CD4-positive, CD25-positive, alpha-beta regulatory T cell (primary cell): ENCODE results near the gene SHOX. TPM values are rescaled to one million over a fixed set of nuclear protein-coding genes. Genes with fewer than 3 reads are reported as not detected.

Experiments used
- ATAC-seq, 2 donors: fragments of 150-1000 bp; cut with Tn5 transposase; one replicate each; pipeline ENCODE4 v1.10.0; 2021; ENCODE audit warnings: low read depth in 2 of 2, moderate number of reproducible peaks in 2 of 2, moderate library complexity in 1 of 2
- DNase-seq, 3 donors: peaks; one replicate each; pipeline versions ENCODE4 v3.0.0 to v3.0.0-alpha.2; 2012 to 2022; ENCODE audit warnings: mixed read lengths in 1 of 3
- H3K27ac ChIP-seq: one replicate; pipeline ENCODE4 v1.7.0; 2013; ENCODE audit warnings: mild to moderate bottlenecking, low read length; ENCODE audit not compliant: insufficient read depth, poor library complexity, severe bottlenecking
- H3K27me3 ChIP-seq: one replicate; pipeline ENCODE4 v1.7.0; 2013; ENCODE audit warnings: low read length; ENCODE audit not compliant: control insufficient read depth, insufficient read depth
- H3K36me3 ChIP-seq: one replicate; pipeline ENCODE4 v1.7.0; 2013; ENCODE audit warnings: mild to moderate bottlenecking, low read length, moderate library complexity; ENCODE audit not compliant: control insufficient read depth, insufficient read depth
- H3K4me1 ChIP-seq: 2 replicates; pipeline ENCODE4 v1.7.0; 2013; ENCODE audit warnings: mild to moderate bottlenecking, low read length; ENCODE audit not compliant: insufficient read depth, control insufficient read depth, poor library complexity, severe bottlenecking
- H3K4me3 ChIP-seq: one replicate; pipeline ENCODE4 v1.7.0; 2013; ENCODE audit warnings: low read depth, mild to moderate bottlenecking, low read length, moderate library complexity
- H3K9me3 ChIP-seq, 2 experiments: 1 replicate in 1 of 2; 2 replicates in 1 of 2; pipeline ENCODE4 v1.7.0; 2013; ENCODE audit warnings: low read length in 2 of 2, mild to moderate bottlenecking in 1 of 2, moderate library complexity in 1 of 2; ENCODE audit not compliant: control insufficient read depth in 2 of 2
- H3K27ac Mint-ChIP-seq, 3 donors: one replicate each; pipeline ENCODE4 v1.8.0; 2020 to 2022; ENCODE audit warnings: mild to moderate bottlenecking in 3 of 3, mixed read lengths in 3 of 3, moderate library complexity in 2 of 3
- H3K27me3 Mint-ChIP-seq: one replicate; pipeline ENCODE4 v1.8.0; 2022; ENCODE audit warnings: mild to moderate bottlenecking, mixed read lengths
- H3K36me3 Mint-ChIP-seq: one replicate; pipeline ENCODE4 v1.8.0; 2020; ENCODE audit warnings: mixed read lengths
- H3K4me1 Mint-ChIP-seq, 4 donors: one replicate each; pipeline ENCODE4 v1.8.0; 2020 to 2022; ENCODE audit warnings: mixed read lengths in 4 of 4, mild to moderate bottlenecking in 1 of 4
- H3K4me3 Mint-ChIP-seq, 4 donors: one replicate each; pipeline ENCODE4 v1.8.0; 2020 to 2022; ENCODE audit warnings: mild to moderate bottlenecking in 4 of 4, mixed read lengths in 4 of 4, moderate library complexity in 3 of 4
- H3K9me3 Mint-ChIP-seq, 7 donors: one replicate each; pipeline ENCODE4 v1.8.0; 2020 to 2022; ENCODE audit warnings: mixed read lengths in 7 of 7, mild to moderate bottlenecking in 3 of 7, moderate library complexity in 2 of 7
- polyA plus RNA-seq, 4 donors: library from polyadenylated mRNA; unstranded; fragments of 300-500 nt; fragmentation: Illumina TruSeq; gene quantifications; one replicate each; pipeline ENCODE4 v1.2.3, GENCODE V29; 2021
- total RNA-seq: library from RNA; stranded (reverse); gene quantifications from one replicate; pipeline ENCODE4 v1.2.3, GENCODE V29; 2022

SHOX gene
- total and polyA plus RNA-seq, 5 donors from 2014 or later = not detected

GRCh38 chrX:635428-636090 is 5.0 kb downstream of the SHOX start:
- no peak overlapping the region for H3K4me3 ChIP-seq
- peaks cover 0 to 10% (median 4%) of the 10 kb centered on the region in 4 donors for H3K4me1 Mint-ChIP-seq
- no peaks in the 10 kb centered on the region for H3K36me3 ChIP-seq
- no peak overlapping the region for H3K27ac Mint-ChIP-seq
- peaks cover 0 to 4% (median 0%) of the 10 kb centered on the region in 7 donors for H3K9me3 Mint-ChIP-seq
- H3K9me3 ChIP-seq = no peaks in the 10 kb centered on the region
- no peak for ATAC-seq
- no peak overlapping the region for H3K27ac ChIP-seq
- H3K27me3 Mint-ChIP-seq = peaks cover 59% of the 10 kb centered on the region
- no peaks in the 10 kb centered on the region for H3K36me3 Mint-ChIP-seq
- H3K27me3 ChIP-seq = peaks cover 7% of the 10 kb centered on the region
- H3K4me1 ChIP-seq = no peaks in the 10 kb centered on the region
- H3K4me3 Mint-ChIP-seq = no peak overlapping the region
- DNase-seq = no peak

DNA sequence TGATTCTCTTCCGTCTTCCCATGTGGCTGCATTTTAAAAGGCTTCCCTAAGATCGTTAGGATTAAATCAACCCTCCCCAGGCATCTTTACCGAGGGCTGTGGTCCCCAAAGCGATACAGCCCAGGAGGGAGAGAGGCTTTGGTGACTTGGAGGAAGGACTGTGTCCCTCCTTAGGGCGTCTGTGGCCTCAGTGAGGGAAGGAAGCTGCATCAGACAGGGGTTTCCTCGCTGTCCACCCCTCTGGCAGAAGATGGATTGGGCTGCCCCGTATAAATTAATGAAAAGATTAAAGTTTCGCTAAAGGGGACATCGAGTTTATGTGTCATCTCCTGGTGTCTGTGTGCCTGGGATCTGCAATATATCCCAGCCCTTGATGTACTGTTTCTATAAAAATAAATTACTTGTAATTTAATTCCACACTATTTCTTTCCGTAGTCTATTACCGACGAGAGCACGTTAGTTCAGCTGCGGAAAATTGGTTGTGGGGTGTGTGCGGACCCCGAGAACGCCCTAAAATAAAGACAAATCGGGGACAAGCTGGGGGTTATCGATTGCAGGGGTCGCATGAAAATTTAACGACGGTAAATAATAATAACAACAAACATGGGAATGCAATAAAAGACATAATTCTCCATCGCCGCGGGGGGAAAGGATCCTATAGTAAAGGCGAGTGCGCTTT is 6.5 kb downstream of the SHOX start:
- H3K27ac Mint-ChIP-seq = no peak overlapping the region
- Histone ChIP-seq H3K27me3 (peaks cover 7% of the 10 kb centered on the region), H3K27ac (no peak overlapping the region), H3K4me1 (no peaks in the 10 kb centered on the region), H3K36me3 (no peaks in the 10 kb centered on the region), H3K9me3 (no peaks in the 10 kb centered on the region), H3K4me3 (no peak overlapping the region)
- H3K4me3 Mint-ChIP-seq = no peak overlapping the region
- peaks cover 0 to 10% (median 4%) of the 10 kb centered on the region in 4 donors for H3K4me1 Mint-ChIP-seq
- H3K9me3 Mint-ChIP-seq = peaks cover 0 to 3% (median 0%) of the 10 kb centered on the region in 7 donors
- ATAC-seq (no peak), DNase-seq (no peak)
- peaks cover 52% of the 10 kb centered on the region for H3K27me3 Mint-ChIP-seq
- no peaks in the 10 kb centered on the region for H3K36me3 Mint-ChIP-seq

DNA sequence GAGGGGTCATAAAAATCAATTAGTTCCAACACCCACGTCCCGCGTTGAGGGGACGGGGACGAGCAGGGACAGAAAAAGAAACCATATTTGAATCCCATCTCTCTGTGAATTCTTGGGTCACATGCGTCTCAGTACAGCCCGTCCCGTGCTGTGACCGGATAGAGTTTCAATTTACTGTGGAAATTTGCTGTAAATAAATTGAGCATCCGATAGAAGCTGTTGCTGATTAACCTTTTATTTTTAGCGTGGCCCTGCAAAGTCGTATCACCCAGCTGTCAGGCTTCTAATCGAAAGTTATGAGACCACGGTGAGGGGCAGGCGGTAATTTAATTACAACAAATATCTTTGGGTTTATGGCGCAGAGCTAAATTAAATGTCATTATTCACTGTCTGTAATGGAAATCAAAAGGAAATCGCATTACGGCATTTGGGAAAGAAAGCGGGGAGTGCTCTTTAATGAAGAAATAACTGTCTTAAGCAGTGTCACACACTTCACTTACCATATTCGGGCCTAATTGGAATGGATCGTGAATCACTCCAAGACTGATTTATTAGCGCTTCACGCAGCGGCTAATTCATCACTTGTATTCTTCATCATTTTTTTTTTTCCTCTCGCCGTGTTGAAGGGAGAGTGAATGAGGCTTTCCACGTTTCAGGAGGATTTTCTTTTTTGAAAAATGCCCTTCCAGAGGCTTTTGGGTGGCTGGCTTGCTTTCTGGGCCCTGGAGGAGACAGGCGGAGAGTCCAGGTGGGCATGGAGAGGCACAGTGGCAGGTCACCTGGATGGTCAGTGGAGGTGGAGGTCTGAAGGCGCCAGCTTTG is 7.3 kb downstream of the SHOX start:
- Mint-ChIP-seq H3K9me3 (peaks cover 0 to 3% (median 0%) of the 10 kb centered on the region in 7 donors), H3K27me3 (peaks cover 48% of the 10 kb centered on the region), H3K27ac (no peak overlapping the region), H3K4me1 (peaks cover 0 to 10% (median 4%) of the 10 kb centered on the region in 4 donors), H3K36me3 (no peaks in the 10 kb centered on the region), H3K4me3 (no peak overlapping the region)
- H3K4me3 ChIP-seq = no peak overlapping the region
- no peak for ATAC-seq
- no peaks in the 10 kb centered on the region for H3K9me3 ChIP-seq
- no peak overlapping the region for H3K27ac ChIP-seq
- H3K4me1 ChIP-seq = no peaks in the 10 kb centered on the region
- peaks cover 7% of the 10 kb centered on the region for H3K27me3 ChIP-seq
- DNase-seq = no peak
- H3K36me3 ChIP-seq = no peaks in the 10 kb centered on the region

GRCh38 chrX:638482-639131 is 8.0 kb downstream of the SHOX start:
- Mint-ChIP-seq H3K4me1 (peaks cover 0 to 10% (median 4%) of the 10 kb centered on the region in 4 donors), H3K9me3 (peaks cover 0 to 3% (median 0%) of the 10 kb centered on the region in 7 donors), H3K27me3 (peaks cover 44% of the 10 kb centered on the region), H3K27ac (no peak overlapping the region), H3K36me3 (no peaks in the 10 kb centered on the region), H3K4me3 (no peak overlapping the region)
- Histone ChIP-seq H3K4me3 (no peak overlapping the region), H3K27me3 (peaks cover 7% of the 10 kb centered on the region), H3K4me1 (no peaks in the 10 kb centered on the region), H3K36me3 (no peaks in the 10 kb centered on the region), H3K9me3 (no peaks in the 10 kb centered on the region), H3K27ac (no peak overlapping the region)
- DNase-seq (no peak), ATAC-seq (no peak)

GRCh38 chrX:639151-639550 is 8.6 kb downstream of the SHOX start:
- Histone ChIP-seq H3K27ac (no peak overlapping the region), H3K9me3 (no peaks in the 10 kb centered on the region), H3K4me3 (no peak overlapping the region), H3K4me1 (no peaks in the 10 kb centered on the region), H3K27me3 (peaks cover 7% of the 10 kb centered on the region), H3K36me3 (no peaks in the 10 kb centered on the region)
- ATAC-seq (no peak), DNase-seq (no peak)
- Mint-ChIP-seq H3K36me3 (no peaks in the 10 kb centered on the region), H3K4me3 (no peak overlapping the region), H3K9me3 (peaks cover 0 to 3% (median 0%) of the 10 kb centered on the region in 7 donors), H3K27me3 (peaks cover 40% of the 10 kb centered on the region), H3K27ac (no peak overlapping the region), H3K4me1 (peaks cover 0 to 10% (median 4%) of the 10 kb centered on the region in 4 donors)

GRCh38 chrX:640641-641040 is 10.1 kb downstream of the SHOX start:
- no peak overlapping the region for H3K27ac ChIP-seq
- no peak overlapping the region for H3K4me3 ChIP-seq
- Mint-ChIP-seq H3K9me3 (peaks cover 0 to 3% (median 0%) of the 10 kb centered on the region in 7 donors), H3K4me3 (no peak overlapping the region), H3K36me3 (no peaks in the 10 kb centered on the region), H3K27ac (no peak overlapping the region), H3K27me3 (peaks cover 33% of the 10 kb centered on the region), H3K4me1 (peaks cover 0 to 10% (median 4%) of the 10 kb centered on the region in 4 donors)
- ATAC-seq (no peak), DNase-seq (no peak)
- H3K9me3 ChIP-seq = no peaks in the 10 kb centered on the region
- peaks cover 7% of the 10 kb centered on the region for H3K27me3 ChIP-seq
- H3K4me1 ChIP-seq = no peaks in the 10 kb centered on the region
- no peaks in the 10 kb centered on the region for H3K36me3 ChIP-seq

- Mint-ChIP-seq H3K9me3 (peaks cover 0 to 3% (median 0%) of the 10 kb centered on the region in 7 donors), H3K27me3 (peaks cover 34% of the 10 kb centered on the region), H3K4me1 (peaks cover 0 to 10% (median 4%) of the 10 kb centered on the region in 4 donors), H3K27ac (no peak overlapping the region), H3K36me3 (no peaks in the 10 kb centered on the region), H3K4me3 (no peak overlapping the region)
- H3K9me3 ChIP-seq = no peaks in the 10 kb centered on the region
- H3K4me1 ChIP-seq = no peaks in the 10 kb centered on the region
- DNase-seq (no peak), ATAC-seq (no peak)
- H3K4me3 ChIP-seq = no peak overlapping the region
- peaks cover 7% of the 10 kb centered on the region for H3K27me3 ChIP-seq
- H3K36me3 ChIP-seq = no peaks in the 10 kb centered on the region
- no peak overlapping the region for H3K27ac ChIP-seq
These were observed 11.3 kb downstream of the SHOX start for GRCh38 chrX:641671-642435.
